ENCODE data around the gene LARP4.

LARP4 gene

DNA sequence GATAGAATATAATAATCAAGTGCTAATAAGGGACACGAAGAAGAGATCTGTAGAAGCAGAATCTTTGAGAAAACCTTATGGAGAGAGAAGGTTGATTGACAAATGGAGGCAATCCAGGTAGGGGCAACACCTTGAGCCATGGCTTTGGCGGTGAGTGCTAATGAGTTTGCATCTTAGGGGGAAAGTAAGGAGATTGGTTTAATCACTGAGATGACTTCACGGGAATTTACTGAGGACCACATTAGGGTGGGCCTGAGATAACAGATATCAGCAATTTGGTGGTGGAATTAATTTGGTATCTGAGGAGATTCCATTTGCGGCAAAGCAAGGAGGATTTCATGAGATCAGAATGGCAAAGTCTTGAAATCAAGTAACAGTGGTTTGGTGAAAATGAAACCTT, 1.8 kb upstream of the LARP4 start:
- TF ChIP-seq POLR2A (IDR thresholded peaks at IDR 0.05; ENCODE audit: low read depth, low read length) (no peak), POU2F2 (IDR thresholded peaks at IDR 0.05; ENCODE audit: low read depth, low read length) (no peak), PAX5 (IDR thresholded peaks at IDR 0.05; ENCODE audit: insufficient read depth, low read length, severe bottlenecking) (no peak), TAF1 (IDR thresholded peaks at IDR 0.05; ENCODE audit: low read depth, low read length) (no peak), SPI1 (IDR thresholded peaks at IDR 0.05; ENCODE audit: low read depth, low read length) (no peak), POLR2AphosphoS5 (IDR thresholded peaks at IDR 0.05; ENCODE audit: low read depth, low read length) (no peak)
- FAIRE-seq (no peak), DNase-seq (ENCODE audit: insufficient read length, low spot score) (no peak)

GRCh38 chr12:50400104-50400637, 514 bp upstream of the LARP4 start:
- DNase-seq (ENCODE audit: insufficient read length, low spot score), result no peak
- FAIRE-seq, result no peak
- TF ChIP-seq SPI1 (IDR thresholded peaks at IDR 0.05; ENCODE audit: low read depth, low read length), result no peak
- no peak for TF ChIP-seq TAF1 (IDR thresholded peaks at IDR 0.05; ENCODE audit: low read depth, low read length)
- no peak for TF ChIP-seq POU2F2 (IDR thresholded peaks at IDR 0.05; ENCODE audit: low read depth, low read length)
- TF ChIP-seq POLR2AphosphoS5 (IDR thresholded peaks at IDR 0.05; ENCODE audit: low read depth, low read length), result no peak
- no peak for TF ChIP-seq PAX5 (IDR thresholded peaks at IDR 0.05; ENCODE audit: insufficient read depth, low read length, severe bottlenecking)

DNA sequence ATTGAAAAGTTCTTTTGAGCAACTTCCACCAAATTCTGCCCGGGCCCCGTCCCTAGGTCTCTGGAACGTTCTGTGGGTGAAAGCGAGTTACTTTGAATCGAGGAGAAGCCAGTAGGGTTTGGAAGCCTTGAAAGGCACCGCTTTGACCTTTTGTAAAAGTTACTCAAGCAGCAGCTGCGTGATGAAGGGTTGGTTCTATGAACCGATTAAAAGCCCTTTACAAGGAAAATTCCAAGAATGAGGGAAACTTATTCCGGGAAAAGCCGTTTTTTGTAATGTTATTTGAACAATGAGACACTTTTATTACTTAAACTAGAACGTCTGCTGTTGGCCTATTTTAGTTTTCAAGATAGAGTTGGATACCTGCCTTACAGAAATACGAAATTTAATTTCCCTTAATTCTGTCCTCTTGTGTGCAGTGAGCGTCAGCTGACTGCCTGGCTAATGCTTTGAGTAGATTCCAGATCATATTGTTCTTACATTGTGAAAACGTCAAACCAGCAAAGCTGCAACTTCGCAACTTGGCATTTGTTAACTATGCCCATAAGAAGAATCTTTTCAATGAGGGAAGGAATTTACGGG, 906 bp downstream of the LARP4 start:
- DNase-seq (ENCODE audit: insufficient read length, low spot score) (no peak), FAIRE-seq (no peak)
- TF ChIP-seq POLR2A (IDR thresholded peaks at IDR 0.05; ENCODE audit: low read depth, low read length) (no peak), PAX5 (IDR thresholded peaks at IDR 0.05; ENCODE audit: insufficient read depth, low read length, severe bottlenecking) (no peak), POU2F2 (IDR thresholded peaks at IDR 0.05; ENCODE audit: low read depth, low read length) (no peak), TAF1 (IDR thresholded peaks at IDR 0.05; ENCODE audit: low read depth, low read length) (no peak), POLR2AphosphoS5 (IDR thresholded peaks at IDR 0.05; ENCODE audit: low read depth, low read length) (no peak), SPI1 (IDR thresholded peaks at IDR 0.05; ENCODE audit: low read depth, low read length) (no peak)

GRCh38 chr12:50402264-50403000, 1.7 kb downstream of the LARP4 start:
- DNase-seq (ENCODE audit: insufficient read length, low spot score) (no peak), FAIRE-seq (no peak)
- TF ChIP-seq PAX5 (IDR thresholded peaks at IDR 0.05; ENCODE audit: insufficient read depth, low read length, severe bottlenecking) (no peak), POU2F2 (IDR thresholded peaks at IDR 0.05; ENCODE audit: low read depth, low read length) (no peak)

GRCh38 chr12:50403001-50403440, 2.3 kb downstream of the LARP4 start:
- no peak for DNase-seq (ENCODE audit: insufficient read length, low spot score)
- FAIRE-seq, result no peak
- TF ChIP-seq POLR2A (IDR thresholded peaks at IDR 0.05; ENCODE audit: low read depth, low read length) (no peak), TAF1 (IDR thresholded peaks at IDR 0.05; ENCODE audit: low read depth, low read length) (no peak), SPI1 (IDR thresholded peaks at IDR 0.05; ENCODE audit: low read depth, low read length) (no peak), POU2F2 (IDR thresholded peaks at IDR 0.05; ENCODE audit: low read depth, low read length) (no peak), PAX5 (IDR thresholded peaks at IDR 0.05; ENCODE audit: insufficient read depth, low read length, severe bottlenecking) (no peak), POLR2AphosphoS5 (IDR thresholded peaks at IDR 0.05; ENCODE audit: low read depth, low read length) (no peak)

GRCh38 chr12:50404307-50404706, 3.6 kb downstream of the LARP4 start:
- no peak for TF ChIP-seq TAF1 (IDR thresholded peaks at IDR 0.05; ENCODE audit: low read depth, low read length)
- TF ChIP-seq POLR2AphosphoS5 (IDR thresholded peaks at IDR 0.05; ENCODE audit: low read depth, low read length), result no peak
- no peak for TF ChIP-seq PAX5 (IDR thresholded peaks at IDR 0.05; ENCODE audit: insufficient read depth, low read length, severe bottlenecking)
- no peak for TF ChIP-seq POLR2A (IDR thresholded peaks at IDR 0.05; ENCODE audit: low read depth, low read length)
- TF ChIP-seq POU2F2 (IDR thresholded peaks at IDR 0.05; ENCODE audit: low read depth, low read length), result no peak
- TF ChIP-seq SPI1 (IDR thresholded peaks at IDR 0.05; ENCODE audit: low read depth, low read length), result no peak
- FAIRE-seq (no peak), DNase-seq (ENCODE audit: insufficient read length, low spot score) (no peak)

DNA sequence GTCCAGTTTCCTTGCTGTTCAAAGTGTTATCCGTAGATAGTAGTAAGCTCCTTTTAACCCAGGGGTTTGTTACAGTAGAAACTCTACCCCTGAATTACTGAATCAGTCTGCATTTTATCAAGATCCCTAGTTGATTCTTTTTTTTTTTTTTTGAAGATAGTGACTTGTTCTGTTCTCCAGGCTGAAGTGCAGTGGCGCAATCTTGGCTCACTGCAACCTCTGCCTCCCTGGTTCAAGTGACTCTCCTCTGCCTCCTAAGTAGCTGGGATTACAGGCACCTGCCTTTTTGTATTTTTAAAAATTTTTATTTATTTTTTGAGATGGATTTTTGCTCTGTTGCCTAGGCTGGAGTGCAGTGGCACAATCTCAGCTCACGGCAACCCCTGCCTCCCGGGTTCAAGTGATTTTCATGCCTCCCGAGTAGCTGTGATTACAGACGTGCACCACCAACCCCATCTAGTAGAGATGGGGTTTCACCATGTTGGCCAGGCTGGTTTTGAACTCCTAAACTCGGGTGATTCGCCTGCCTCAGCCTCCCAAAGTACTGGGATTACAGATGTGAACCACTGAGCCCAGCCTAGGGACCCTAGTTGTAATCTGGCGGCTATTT, 10.5 kb downstream of the LARP4 start:
- TF ChIP-seq POLR2A (IDR thresholded peaks at IDR 0.05; ENCODE audit: low read depth, low read length) (no peak), TAF1 (IDR thresholded peaks at IDR 0.05; ENCODE audit: low read depth, low read length) (no peak), SPI1 (IDR thresholded peaks at IDR 0.05; ENCODE audit: low read depth, low read length) (no peak), PAX5 (IDR thresholded peaks at IDR 0.05; ENCODE audit: insufficient read depth, low read length, severe bottlenecking) (no peak), POLR2AphosphoS5 (IDR thresholded peaks at IDR 0.05; ENCODE audit: low read depth, low read length) (no peak), POU2F2 (IDR thresholded peaks at IDR 0.05; ENCODE audit: low read depth, low read length) (no peak)

DNA sequence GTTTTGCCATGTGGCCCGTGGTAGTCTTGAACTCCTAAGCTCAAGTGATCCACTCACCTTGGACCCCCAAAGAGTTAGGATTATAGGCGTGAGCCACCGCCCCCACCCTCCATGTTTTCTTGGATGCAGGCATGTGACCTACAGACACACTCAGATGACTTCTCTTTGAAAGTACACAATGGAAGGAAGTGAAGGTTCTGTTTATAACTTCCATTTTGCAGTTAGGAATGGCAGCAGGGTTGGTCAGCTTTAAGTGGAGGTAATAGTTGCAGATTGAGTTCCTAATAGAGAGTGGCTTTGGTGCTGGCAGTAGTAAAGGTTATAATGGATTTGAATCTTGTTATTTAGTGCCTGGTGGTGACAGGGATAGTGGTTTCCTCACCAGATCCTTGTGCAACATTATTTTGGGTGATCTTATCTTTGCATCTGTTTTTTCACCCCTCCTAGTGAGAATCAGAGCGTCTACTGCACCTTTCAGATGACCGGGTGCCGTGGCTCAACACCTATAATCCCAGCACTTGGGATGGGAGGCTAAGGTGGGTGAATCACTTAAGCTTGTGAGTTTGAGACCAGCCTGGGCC, 15.3 kb downstream of the LARP4 start:
- DNase-seq (ENCODE audit: insufficient read length, low spot score), result no peak
- no peak for FAIRE-seq
- TF ChIP-seq TAF1 (IDR thresholded peaks at IDR 0.05; ENCODE audit: low read depth, low read length) (no peak), POLR2A (IDR thresholded peaks at IDR 0.05; ENCODE audit: low read depth, low read length) (no peak), POU2F2 (IDR thresholded peaks at IDR 0.05; ENCODE audit: low read depth, low read length) (no peak), PAX5 (IDR thresholded peaks at IDR 0.05; ENCODE audit: insufficient read depth, low read length, severe bottlenecking) (no peak), SPI1 (IDR thresholded peaks at IDR 0.05; ENCODE audit: low read depth, low read length) (no peak), POLR2AphosphoS5 (IDR thresholded peaks at IDR 0.05; ENCODE audit: low read depth, low read length) (no peak)

More for the DNA sequence above, 10.5 kb downstream of the LARP4 start:
- FAIRE-seq, result peak; percentile 74
- no peak for DNase-seq (ENCODE audit: insufficient read length, low spot score)

Data from GM12891 (cell line).